ENCODE results near the gene DNAAF9. TPM values are rescaled to one million over a fixed set of nuclear protein-coding genes. Genes with fewer than 3 reads are reported as not detected.
"Not testable (repeated sequence)": the region's sequence is repeated elsewhere in the genome, so short reads cannot be mapped to it uniquely, and the experiment has no call there.

The DNAAF9 gene
- total and polyA plus RNA-seq, 4 experiments from 2014 or later, result 0.72 to 6.1 (median 3.6) TPM

GRCh38 chr20:3426766-3427165 is 19.3 kb upstream of the DNAAF9 start:
- H3K4me1 Mint-ChIP-seq; H3K27me3 Mint-ChIP-seq; H3K36me3 Mint-ChIP-seq; H3K27ac ChIP-seq (ENCODE audit: low read depth, low read length); H3K36me3 ChIP-seq (ENCODE audit: insufficient read depth, low read length); H3K4me3 Mint-ChIP-seq; H3K4me1 ChIP-seq (ENCODE audit: insufficient read depth, low read length); H3K9me3 Mint-ChIP-seq; H3K27me3 ChIP-seq (ENCODE audit: insufficient read depth, low read length); H3K9me3 ChIP-seq (ENCODE audit: control insufficient read depth in 1 of 2, low read length in 2 of 2); H3K27ac Mint-ChIP-seq; intact Hi-C loops (cut with micrococcal nuclease); DNase-seq; H3K4me3 ChIP-seq (ENCODE audit: low read length in 2 of 2): not testable (repeated sequence)
- ChIA-PET POLR2A (ENCODE audit: partially characterized antibody) (interaction anchor here (1.1 kb wide), 1 partner anchor 18 kb away, joined by 4 read pairs; no protein-coding TSS in a partner anchor), CTCF (ENCODE audit: partially characterized antibody) (interaction anchor here (1.0 kb wide), 1 partner anchor 75 kb away, joined by 3 read pairs; no protein-coding TSS in a partner anchor)

DNA sequence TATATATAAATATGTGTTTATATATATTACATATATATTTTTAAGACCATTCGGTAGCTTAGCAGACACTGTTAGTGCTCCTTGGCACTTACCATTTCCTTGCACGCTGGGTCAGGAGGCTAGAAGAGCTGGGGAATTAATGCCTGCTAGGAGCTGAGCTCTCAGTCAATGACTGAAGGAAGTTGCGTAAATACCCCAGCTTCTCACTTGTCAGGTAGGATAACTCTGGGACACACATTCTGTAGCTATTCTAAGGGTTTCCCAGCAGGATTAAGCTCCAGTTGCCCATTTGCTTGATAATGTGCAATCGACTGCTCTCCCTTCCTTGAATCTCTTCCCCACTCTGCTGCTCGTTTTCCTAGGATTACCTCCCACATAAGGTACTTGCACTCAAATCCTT is 15.7 kb upstream of the DNAAF9 start:
- H3K4me1 ChIP-seq (ENCODE audit: insufficient read depth, low read length), result peaks cover 15% of the 10 kb centered on the region
- no peak overlapping the region for H3K27ac ChIP-seq (ENCODE audit: low read depth, low read length)
- no peaks in the 10 kb centered on the region for H3K36me3 ChIP-seq (ENCODE audit: insufficient read depth, low read length)
- H3K27me3 ChIP-seq (ENCODE audit: insufficient read depth, low read length), result no peaks in the 10 kb centered on the region
- DNase-seq, result no peak
- no peaks in the 10 kb centered on the region for H3K36me3 Mint-ChIP-seq
- intact Hi-C loops (cut with micrococcal nuclease), result no loop called here
- H3K4me3 ChIP-seq (ENCODE audit: low read length in 2 of 2), result no peak overlapping the region
- ChIA-PET CTCF (ENCODE audit: partially characterized antibody) (interaction anchor here (1.3 kb wide), 1 partner anchor 14 kb away, joined by 3 read pairs; no protein-coding TSS in a partner anchor), POLR2A (ENCODE audit: partially characterized antibody) (no interaction called here)
- no peak overlapping the region for H3K27ac Mint-ChIP-seq
- peaks cover 0 to 1% of the 10 kb centered on the region in 2 donors for H3K27me3 Mint-ChIP-seq
- H3K4me1 Mint-ChIP-seq, result peaks cover 6 to 17% (median 7%) of the 10 kb centered on the region in 4 donors
- H3K4me3 Mint-ChIP-seq, result no peak overlapping the region
- H3K9me3 Mint-ChIP-seq, result no peaks in the 10 kb centered on the region
- no peaks in the 10 kb centered on the region for H3K9me3 ChIP-seq (ENCODE audit: control insufficient read depth in 1 of 2, low read length in 2 of 2)

DNA sequence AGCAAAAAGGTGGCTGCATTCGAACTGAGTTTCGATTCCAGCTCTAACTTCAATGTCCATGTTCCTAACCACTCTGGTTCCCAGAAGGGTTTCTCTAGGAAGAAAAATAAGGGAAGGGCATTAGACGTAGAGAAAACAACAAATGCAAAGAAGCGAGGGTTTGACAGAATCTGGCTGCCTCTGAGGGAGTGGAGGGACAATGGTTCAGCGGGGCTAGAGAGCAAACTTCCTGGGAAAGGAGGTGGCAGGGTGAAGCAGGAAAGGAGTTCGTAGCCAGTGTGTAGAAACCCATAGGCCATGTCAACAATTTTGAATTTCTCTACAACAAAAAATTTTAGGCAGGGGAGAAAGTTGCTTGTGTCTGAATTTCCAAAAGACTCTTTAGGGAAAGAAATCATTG is 14.5 kb upstream of the DNAAF9 start:
- Mint-ChIP-seq H3K27me3 (peaks cover 0 to 1% of the 10 kb centered on the region in 2 donors), H3K4me1 (peaks cover 6 to 17% (median 7%) of the 10 kb centered on the region in 4 donors), H3K9me3 (peaks cover 0 to under 1% (median 0%) of the 10 kb centered on the region in 8 donors), H3K4me3 (peak overlapping the region in 3 of 8 donors; percentile 22 to 35 (median 28)), H3K27ac (no peak overlapping the region), H3K36me3 (no peaks in the 10 kb centered on the region)
- no peak overlapping the region for H3K27ac ChIP-seq (ENCODE audit: low read depth, low read length)
- CTCF ChIA-PET (ENCODE audit: partially characterized antibody), result interaction anchor here (1.3 to 1.5 kb wide), 2 partner anchors 12 to 13 kb away, joined by 3 read pairs; no protein-coding TSS in a partner anchor
- no peaks in the 10 kb centered on the region for H3K27me3 ChIP-seq (ENCODE audit: insufficient read depth, low read length)
- H3K4me3 ChIP-seq (ENCODE audit: low read length in 2 of 2), result no peak overlapping the region
- intact Hi-C loops (cut with micrococcal nuclease), result no loop called here
- DNase-seq, result no peak
- H3K9me3 ChIP-seq (ENCODE audit: control insufficient read depth in 1 of 2, low read length in 2 of 2), result no peaks in the 10 kb centered on the region
- H3K36me3 ChIP-seq (ENCODE audit: insufficient read depth, low read length), result no peaks in the 10 kb centered on the region
- peaks cover 15% of the 10 kb centered on the region for H3K4me1 ChIP-seq (ENCODE audit: insufficient read depth, low read length)
- POLR2A ChIA-PET (ENCODE audit: partially characterized antibody), result no interaction called here

DNA sequence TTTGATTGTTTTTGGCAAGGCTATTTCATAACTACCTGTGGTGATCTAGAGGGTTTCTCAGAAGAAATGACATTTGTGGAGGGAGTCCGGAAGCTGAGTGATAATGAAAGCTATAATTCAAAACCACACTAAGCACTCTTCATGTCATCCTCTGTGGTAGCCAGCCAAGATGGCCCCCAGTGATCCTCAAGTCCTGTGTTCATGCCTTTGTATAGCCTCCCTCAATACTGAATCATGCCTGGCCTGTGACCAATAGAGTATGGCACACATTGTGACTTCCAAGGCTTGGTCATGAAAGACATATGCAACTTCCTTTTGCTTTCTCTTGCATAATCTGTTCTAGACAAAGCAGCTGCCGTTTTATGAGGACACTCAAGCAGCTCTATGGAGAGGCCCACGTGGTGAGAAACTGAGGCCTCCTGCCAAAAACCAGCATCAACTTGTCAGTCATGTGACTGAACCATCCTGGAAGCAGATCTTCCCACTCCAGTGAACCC is 12.8 kb upstream of the DNAAF9 start:
- Histone ChIP-seq H3K4me3 (ENCODE audit: low read length in 2 of 2) (peak overlapping the region in 1 of 2 donors; percentile 34), H3K36me3 (ENCODE audit: insufficient read depth, low read length) (no peaks in the 10 kb centered on the region), H3K9me3 (ENCODE audit: control insufficient read depth in 1 of 2, low read length in 2 of 2) (no peaks in the 10 kb centered on the region), H3K27ac (ENCODE audit: low read depth, low read length) (no peak overlapping the region), H3K4me1 (ENCODE audit: insufficient read depth, low read length) (peaks cover 15% of the 10 kb centered on the region), H3K27me3 (ENCODE audit: insufficient read depth, low read length) (no peaks in the 10 kb centered on the region)
- DNase-seq, result peak; percentile 23 to 54 (median 48)
- ChIA-PET POLR2A (ENCODE audit: partially characterized antibody) (interaction anchor here (1.3 to 2.5 kb wide), 3 partner anchors 11 to 50 kb away, joined by 3 to 28 read pairs (median 7); partner anchors contain the start of genes ATRN and DNAAF9), CTCF (ENCODE audit: partially characterized antibody) (interaction anchor here (1.5 kb wide), 1 partner anchor 12 kb away, joined by 3 read pairs; no protein-coding TSS in a partner anchor)
- Mint-ChIP-seq H3K27ac (peak overlapping the region in 5 of 7 donors; percentile 5 to 63 (median 54)), H3K4me1 (peaks cover 6 to 17% (median 7%) of the 10 kb centered on the region in 4 donors), H3K36me3 (no peaks in the 10 kb centered on the region), H3K4me3 (peak overlapping the region; percentile 4 to 70 (median 32)), H3K9me3 (peaks cover 0 to 8% (median 0%) of the 10 kb centered on the region in 8 donors), H3K27me3 (peaks cover 0 to 1% of the 10 kb centered on the region in 2 donors)
- intact Hi-C loops (cut with micrococcal nuclease), result loop anchor here (1.0 kb wide), 1 partner anchor 12 kb away; no protein-coding TSS in a partner anchor

GRCh38 chr20:3418161-3418560 is 10.7 kb upstream of the DNAAF9 start:
- CTCF ChIA-PET (ENCODE audit: partially characterized antibody), result not testable (repeated sequence)

GRCh38 chr20:3414122-3414521 is 6.7 kb upstream of the DNAAF9 start:
- no peaks in the 10 kb centered on the region for H3K9me3 ChIP-seq (ENCODE audit: control insufficient read depth in 1 of 2, low read length in 2 of 2)
- no peak overlapping the region for H3K4me3 ChIP-seq (ENCODE audit: low read length in 2 of 2)
- H3K4me3 Mint-ChIP-seq, result no peak overlapping the region
- CTCF ChIA-PET (ENCODE audit: partially characterized antibody), result no interaction called here
- no peaks in the 10 kb centered on the region for H3K27me3 Mint-ChIP-seq
- peaks cover 0 to 8% (median 0%) of the 10 kb centered on the region in 8 donors for H3K9me3 Mint-ChIP-seq
- no peak for DNase-seq
- H3K4me1 ChIP-seq (ENCODE audit: insufficient read depth, low read length), result no peaks in the 10 kb centered on the region
- peaks cover 0 to 8% (median 0%) of the 10 kb centered on the region in 4 donors for H3K4me1 Mint-ChIP-seq
- POLR2A ChIA-PET (ENCODE audit: partially characterized antibody), result no interaction called here
- H3K27me3 ChIP-seq (ENCODE audit: insufficient read depth, low read length), result no peaks in the 10 kb centered on the region
- intact Hi-C loops (cut with micrococcal nuclease), result no loop called here
- H3K36me3 Mint-ChIP-seq, result no peaks in the 10 kb centered on the region
- H3K27ac ChIP-seq (ENCODE audit: low read depth, low read length), result no peak overlapping the region
- H3K27ac Mint-ChIP-seq, result peak overlapping the region in 1 of 7 donors; percentile 29
- no peaks in the 10 kb centered on the region for H3K36me3 ChIP-seq (ENCODE audit: insufficient read depth, low read length)

More at GRCh38 chr20:3418161-3418560, 10.7 kb upstream of the DNAAF9 start:
- H3K4me3 ChIP-seq (ENCODE audit: low read length in 2 of 2); H3K36me3 ChIP-seq (ENCODE audit: insufficient read depth, low read length); intact Hi-C loops (cut with micrococcal nuclease); H3K27me3 Mint-ChIP-seq; H3K36me3 Mint-ChIP-seq; POLR2A ChIA-PET (ENCODE audit: partially characterized antibody); DNase-seq; H3K9me3 ChIP-seq (ENCODE audit: control insufficient read depth in 1 of 2, low read length in 2 of 2); H3K4me3 Mint-ChIP-seq; H3K27ac ChIP-seq (ENCODE audit: low read depth, low read length); H3K27me3 ChIP-seq (ENCODE audit: insufficient read depth, low read length); H3K27ac Mint-ChIP-seq; H3K9me3 Mint-ChIP-seq: not testable (repeated sequence)
- H3K4me1 ChIP-seq (ENCODE audit: insufficient read depth, low read length), result peaks cover 15% of the 10 kb centered on the region
- peaks cover 6 to 17% (median 7%) of the 10 kb centered on the region in 4 donors for H3K4me1 Mint-ChIP-seq

- no peaks in the 10 kb centered on the region for H3K27me3 ChIP-seq (ENCODE audit: insufficient read depth, low read length)
- peaks cover 0 to 2% of the 10 kb centered on the region in 2 donors for H3K36me3 Mint-ChIP-seq
- no peaks in the 10 kb centered on the region for H3K9me3 ChIP-seq (ENCODE audit: control insufficient read depth in 1 of 2, low read length in 2 of 2)
- CTCF ChIA-PET (ENCODE audit: partially characterized antibody), result interaction anchor here (0.6 kb wide), 1 partner anchor 725 kb away, joined by 3 read pairs; no protein-coding TSS in a partner anchor
- peaks cover 0 to 8% (median 0%) of the 10 kb centered on the region in 8 donors for H3K9me3 Mint-ChIP-seq
- no peak overlapping the region for H3K27ac ChIP-seq (ENCODE audit: low read depth, low read length)
- no peak overlapping the region for H3K27ac Mint-ChIP-seq
- H3K27me3 Mint-ChIP-seq, result no peaks in the 10 kb centered on the region
- POLR2A ChIA-PET (ENCODE audit: partially characterized antibody), result no interaction called here
- intact Hi-C loops (cut with micrococcal nuclease), result no loop called here
- H3K4me1 Mint-ChIP-seq, result peaks cover 4 to 12% (median 5%) of the 10 kb centered on the region in 4 donors
- no peaks in the 10 kb centered on the region for H3K36me3 ChIP-seq (ENCODE audit: insufficient read depth, low read length)
- no peak for DNase-seq
- H3K4me3 ChIP-seq (ENCODE audit: low read length in 2 of 2), result no peak overlapping the region
- H3K4me3 Mint-ChIP-seq, result no peak overlapping the region
- H3K4me1 ChIP-seq (ENCODE audit: insufficient read depth, low read length), result peaks cover under 1% of the 10 kb centered on the region
Measured at GRCh38 chr20:3413393-3413889, 6.0 kb upstream of the DNAAF9 start.

All from CD4-positive, alpha-beta memory T cell (primary cell).